Measurements from ENCODE around the gene EGFL8.

The EGFL8 gene

DNA sequence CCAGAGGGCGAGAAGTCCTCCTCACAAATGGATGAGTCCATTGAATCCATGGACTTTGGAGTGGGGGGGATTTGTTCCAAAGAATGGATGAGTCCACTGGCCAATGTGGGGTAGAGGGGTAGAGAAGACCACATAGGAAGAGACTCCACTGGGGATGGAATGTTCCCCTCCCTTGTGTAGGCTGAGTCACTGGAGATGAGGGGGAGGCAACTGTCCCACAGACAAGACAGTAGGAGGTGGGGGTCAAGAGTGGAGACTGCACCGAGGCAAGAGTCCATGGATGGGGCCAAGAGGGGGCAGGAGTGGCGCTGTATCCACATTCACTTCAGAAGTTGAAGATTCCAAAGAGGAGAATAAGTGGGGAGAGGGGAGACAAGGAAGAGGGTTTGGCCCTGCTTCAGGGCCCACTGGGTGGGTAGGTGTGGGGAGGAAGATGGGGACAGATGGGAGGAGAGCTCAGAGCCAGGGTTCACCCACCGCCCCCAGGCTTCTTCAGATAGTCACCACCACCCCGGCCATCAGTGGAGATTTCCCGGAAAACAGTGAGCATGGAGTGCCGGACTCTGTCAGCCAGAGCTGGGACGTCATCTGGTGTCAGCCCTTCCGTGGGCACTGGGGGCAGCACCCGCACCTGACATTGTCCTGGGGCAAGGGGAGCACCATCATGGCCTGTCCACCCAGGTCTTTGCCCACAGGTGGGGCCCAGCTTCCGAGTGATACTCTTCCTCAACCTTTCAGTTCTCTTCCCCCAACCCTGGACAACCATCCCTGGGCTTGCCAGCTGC, 4.6 kb downstream of the EGFL8 start:
- no peak for DNase-seq

DNA sequence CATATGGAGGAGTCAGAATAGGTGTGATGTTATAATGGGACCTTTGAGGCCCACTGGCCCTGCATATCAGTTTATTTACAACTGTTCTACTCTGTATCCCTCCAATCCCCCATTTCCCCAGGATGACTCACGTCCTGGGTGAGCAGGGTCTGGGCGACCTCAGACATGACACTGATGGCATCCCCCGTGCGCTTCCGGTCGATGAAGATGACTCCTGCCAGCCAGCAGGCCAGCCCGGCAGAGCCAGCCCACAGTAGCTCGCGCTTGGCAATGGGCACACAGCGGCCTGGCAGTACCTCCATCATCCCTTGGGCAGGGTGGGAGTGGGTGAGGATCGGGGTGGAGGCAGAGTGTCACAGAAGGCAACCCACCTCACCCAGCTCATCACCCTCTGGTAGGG, 5.9 kb downstream of the EGFL8 start:
- no peak for DNase-seq

DNA sequence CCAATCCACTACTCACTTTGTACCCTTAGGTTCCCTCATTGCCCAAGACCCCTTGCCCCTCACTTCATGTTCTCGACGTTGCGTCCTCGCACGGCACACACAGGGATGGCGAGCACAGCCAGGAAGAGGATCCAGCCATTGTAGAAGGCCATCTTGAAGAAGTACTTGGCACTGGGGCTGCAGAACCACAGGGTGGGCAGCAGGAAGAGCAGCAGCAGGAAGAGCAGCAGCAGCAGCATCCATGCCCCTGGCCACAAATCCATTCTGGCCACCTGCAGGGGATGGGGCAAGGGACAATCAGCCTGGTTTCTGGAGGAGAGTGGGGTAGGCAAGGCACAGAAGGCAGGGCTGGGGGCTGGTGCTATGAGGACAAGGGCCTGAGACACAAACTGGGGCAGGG, 6.8 kb downstream of the EGFL8 start:
- no peak for DNase-seq

DNA sequence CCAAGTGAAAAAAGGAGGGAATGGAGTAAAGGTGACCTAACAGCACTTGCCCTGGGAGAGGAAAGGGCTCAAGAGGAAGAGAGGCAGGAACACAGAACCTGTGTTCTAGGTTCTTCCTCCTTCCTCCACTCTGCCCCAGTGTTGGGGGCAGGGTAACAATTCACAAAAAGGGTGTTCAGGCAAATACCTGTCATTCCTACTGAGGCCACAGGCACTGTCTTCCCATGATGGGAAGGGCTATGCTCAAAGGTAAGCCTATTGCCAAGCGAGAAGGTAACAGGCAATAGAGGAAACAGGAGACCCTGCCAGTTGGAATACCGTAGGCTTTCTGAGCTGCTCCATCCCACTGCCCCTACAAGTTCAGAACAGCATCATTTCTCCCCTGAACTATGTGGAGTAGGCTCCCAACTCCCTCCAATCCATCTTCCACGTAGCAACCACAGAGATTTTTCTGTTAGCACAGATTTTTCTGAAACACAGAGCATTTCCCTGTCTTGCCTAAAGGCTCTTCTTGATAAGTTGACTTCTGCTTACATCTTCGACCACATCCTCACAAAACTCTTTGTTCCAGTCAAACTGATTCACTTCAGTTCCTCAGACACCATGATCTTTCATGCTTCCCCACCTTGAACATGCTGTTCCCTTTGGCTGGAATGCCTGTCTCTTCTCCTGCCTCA, 8.8 kb downstream of the EGFL8 start:
- no peak for DNase-seq

DNA sequence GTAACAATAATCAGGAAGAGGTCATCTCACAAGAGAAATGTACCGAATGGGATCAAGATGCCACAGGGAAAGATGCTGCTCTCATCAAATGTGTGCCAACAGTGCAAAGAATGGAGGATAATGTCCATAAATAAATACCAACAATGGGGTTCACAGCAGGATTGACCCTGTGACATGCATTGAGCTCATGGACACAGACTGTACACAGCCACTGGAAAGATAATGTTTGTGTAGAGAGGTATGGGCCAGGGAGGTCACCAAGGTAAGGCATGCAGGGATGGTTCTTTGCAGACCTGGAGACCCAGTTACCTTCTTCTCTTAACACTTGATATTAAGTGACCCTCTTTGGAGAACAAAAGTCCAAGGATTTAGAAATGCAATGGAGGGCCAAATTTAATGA, 10.0 kb downstream of the EGFL8 start:
- DNase-seq, result no peak

DNA sequence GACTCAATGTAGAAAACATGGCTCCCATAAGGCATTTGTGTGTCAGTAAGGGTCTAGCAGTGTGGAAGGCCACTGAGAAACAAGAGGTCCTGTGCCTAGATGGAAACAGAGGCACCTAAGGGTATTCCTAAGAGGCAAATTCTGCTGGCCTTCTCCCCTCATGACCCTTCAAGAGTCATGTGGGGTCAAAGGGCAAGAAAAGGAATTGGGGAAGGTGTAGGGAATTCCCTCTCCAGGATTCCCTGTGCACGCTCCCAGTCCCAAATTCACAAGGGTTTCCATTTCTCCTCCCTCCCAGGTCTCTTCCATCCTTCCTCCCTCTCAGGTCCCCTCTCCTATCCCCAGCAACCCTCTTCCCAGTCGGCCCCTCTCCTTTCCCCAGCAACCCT, 10.9 kb downstream of the EGFL8 start:
- no peak for DNase-seq

DNA sequence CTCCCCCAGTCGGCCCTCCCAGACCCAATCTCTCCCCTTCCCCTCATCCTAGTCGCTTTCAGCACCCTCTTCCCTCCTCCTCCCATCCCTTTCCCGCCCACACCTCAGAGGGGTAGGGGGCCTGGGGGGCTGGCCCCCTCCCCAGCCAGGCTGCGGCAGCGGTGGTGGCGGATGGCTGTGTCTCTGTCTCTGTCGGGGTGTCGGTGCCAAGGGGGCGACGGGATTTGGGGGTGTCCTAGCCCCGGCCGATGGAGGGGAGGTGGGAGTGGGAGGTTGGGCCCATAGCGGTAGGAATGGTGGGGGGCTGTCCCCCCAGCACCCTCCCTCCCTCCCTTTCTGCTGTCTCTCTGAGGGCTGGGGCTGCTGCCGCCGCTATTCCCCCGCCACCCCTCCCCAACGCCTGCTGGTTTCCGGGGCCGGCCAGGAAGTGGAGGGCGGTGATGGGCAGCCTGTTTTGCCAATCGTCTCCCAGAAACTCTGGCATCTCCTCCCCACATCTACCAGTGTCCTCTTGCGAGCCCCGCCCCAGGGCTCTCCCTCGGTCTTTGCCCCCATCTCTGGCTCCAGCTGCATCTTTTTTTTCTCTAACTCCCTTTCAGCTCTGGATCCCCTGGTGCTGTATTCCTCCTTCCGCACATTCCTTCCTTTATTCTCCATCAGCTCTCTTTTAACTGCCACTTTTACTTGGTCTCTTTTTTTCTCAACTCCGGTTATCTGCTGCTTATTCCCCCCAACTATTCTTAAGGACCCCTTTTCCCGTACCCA, 11.5 kb downstream of the EGFL8 start, which contains the start of gene AGPAT1:
Gene AGPAT1, minus strand, starts transcription at position 374 of the 765 bp plus-strand sequence. CDS start 4,588 bp downstream, outside the sequence.
- peak; percentile 66 for DNase-seq

DNA sequence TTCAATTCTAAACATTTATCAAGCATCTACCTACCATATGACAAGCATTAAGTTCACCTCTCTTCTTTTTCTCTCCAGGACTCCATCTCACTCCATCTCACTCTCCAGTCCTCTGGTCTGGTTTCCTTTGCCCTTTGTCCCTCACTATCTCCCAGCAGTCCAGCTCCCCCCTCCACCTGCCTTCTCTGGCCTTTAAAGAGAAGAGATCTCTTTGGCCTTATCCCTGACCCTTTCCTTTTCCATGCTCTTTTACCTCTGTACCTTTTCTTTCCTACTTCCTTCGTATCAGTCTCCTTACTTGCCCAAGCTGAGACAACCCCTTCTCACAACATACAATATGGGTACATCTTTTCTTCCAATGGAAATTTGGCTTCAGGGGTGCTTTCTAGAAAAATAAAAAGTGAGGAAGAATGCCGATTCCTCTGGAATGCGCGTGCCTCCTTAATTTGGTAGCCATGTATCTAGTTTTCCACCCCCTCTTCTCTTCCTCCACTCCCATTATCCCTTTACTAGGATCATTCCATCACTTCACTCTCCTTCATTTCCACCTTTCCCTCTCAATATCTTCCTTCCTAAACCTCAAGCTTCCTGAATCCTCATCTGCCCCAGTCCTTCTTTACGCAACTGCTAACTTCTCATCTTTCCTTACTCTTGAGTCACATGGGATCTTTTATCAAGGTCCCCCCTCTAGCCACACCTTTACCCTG, 12.2 kb downstream of the EGFL8 start:
- DNase-seq, result no peak

DNA sequence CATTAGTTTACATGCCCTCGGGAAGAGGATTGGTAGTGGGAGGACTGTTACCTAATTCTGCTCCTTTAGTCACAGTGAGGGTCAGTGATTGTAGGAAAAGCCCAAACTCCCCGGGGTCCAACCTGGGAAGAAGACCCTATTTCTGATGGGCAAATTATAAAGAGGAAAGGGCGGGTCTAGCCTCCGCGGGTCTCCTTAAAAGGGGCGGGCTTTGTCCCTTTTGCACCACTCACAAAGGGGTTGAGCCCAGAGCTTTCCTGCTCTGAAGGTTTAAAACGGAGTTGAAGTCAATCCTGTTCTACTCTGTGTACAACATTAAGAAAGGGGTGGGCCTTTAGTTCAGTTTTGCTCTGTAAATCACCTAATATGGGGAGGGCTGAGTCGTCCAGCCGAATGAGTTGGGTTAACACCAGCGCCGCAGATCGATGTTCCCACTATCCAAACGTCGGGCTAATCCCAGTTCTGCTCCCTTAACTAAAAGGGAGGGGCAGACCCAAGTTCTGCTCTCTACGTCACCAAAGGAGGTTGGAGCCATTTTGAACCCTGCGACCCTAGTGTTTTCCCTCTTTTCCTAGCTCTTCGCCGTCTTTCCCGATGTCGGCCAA, 12.9 kb downstream of the EGFL8 start:
- DNase-seq, result no peak

DNA sequence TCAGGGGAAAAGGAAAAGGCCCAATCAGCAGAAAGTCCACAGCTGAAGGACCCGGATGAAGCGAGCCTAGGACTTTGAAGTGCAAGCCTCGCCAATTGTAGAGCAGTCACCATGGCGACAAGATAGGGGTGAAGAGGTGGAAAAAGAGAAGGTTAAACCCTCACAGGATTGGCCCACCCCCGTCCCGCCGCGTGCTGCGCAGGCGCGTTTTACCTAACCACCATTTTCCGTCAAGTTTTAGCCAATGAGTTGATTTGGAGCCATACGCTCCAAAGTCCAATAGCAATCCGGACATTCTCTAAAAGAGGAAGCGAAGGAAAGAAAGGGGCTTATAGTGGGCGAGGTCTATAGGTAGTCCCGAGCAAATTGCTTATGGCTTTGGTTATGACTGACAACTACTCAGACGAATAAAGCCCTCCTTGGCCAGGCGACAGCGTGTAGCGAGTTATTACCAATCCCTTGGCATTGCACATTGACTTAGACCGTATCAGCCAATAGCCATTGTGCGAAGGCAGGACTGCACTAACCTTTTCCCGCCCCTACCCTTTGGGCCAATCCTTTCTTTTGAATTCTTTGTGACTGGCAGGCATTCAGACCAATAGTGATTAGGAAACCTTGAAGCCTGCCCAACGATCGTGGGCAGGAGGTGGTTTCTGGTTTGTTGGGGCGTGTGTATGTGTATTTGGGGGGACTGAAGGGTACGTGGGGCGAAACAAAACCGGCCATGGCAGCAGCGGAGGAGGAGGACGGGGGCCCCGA, 13.6 kb downstream of the EGFL8 start, which contains the start of gene RNF5:
Gene RNF5, plus strand, starts transcription at position 618 of the 759 bp plus-strand sequence. Its CDS starts 107 bp downstream, at position 725.
- DNase-seq, result peak; percentile 79

DNA sequence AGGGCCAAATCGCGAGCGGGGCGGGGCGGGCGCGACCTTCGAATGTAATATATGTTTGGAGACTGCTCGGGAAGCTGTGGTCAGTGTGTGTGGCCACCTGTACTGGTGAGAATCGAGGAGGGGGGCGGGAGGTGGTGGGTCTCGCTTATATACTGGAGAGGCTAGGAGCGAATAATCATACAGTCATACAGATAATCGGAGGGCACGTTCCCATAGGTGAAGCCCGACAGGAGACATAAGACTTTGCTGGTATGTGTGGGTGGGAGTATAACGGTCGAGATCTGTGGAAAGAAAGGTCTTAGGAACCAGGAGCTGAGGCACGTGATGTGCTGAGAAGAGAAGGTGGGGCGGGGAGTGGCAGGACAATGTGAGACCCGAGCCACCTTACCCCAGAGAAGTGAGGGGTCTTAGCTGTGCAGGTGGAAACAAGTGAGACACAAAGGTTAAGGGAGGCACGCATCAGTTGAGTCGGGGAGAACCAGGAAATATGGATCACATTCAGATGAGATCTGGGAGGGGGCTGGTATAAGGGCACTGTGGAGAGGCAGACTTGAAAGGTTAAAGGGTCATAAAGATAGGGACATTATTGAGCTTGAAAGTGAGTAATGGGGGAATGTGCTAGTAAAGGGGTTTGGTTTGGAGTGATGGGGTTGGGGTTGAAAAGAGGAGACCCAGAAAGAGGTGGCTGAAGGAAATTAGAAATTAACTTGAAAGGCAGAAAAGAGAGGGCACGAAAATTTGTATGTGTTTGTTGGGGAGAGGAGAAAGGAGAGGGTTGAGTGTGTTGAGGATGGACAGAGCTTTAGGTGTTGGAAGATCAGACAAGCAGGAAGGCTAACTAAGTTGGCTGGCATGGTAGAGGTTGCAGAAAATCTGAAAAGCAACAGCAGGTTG, 14.4 kb downstream of the EGFL8 start:
- DNase-seq, result no peak

DNA sequence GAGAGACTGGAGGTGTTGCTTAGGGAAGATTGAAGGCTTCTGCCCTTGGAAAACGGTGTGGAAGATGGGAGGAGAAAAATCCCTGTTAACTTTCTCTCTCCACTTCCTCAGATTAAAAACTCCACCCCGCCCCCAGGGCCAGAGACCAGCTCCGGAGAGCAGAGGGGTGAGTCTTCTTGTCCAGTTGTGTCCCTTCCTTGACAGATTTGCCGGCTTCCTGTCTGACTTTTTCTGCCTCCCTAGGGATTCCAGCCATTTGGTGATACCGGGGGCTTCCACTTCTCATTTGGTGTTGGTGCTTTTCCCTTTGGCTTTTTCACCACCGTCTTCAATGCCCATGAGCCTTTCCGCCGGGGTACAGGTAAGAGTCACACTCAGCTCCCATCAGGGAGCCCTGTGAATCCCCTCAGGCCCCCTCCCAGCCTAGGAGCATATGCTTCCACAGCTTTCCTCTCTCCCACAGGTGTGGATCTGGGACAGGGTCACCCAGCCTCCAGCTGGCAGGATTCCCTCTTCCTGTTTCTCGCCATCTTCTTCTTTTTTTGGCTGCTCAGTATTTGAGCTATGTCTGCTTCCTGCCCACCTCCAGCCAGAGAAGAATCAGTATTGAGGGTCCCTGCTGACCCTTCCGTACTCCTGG, 15.5 kb downstream of the EGFL8 start:
- no peak for DNase-seq

DNA sequence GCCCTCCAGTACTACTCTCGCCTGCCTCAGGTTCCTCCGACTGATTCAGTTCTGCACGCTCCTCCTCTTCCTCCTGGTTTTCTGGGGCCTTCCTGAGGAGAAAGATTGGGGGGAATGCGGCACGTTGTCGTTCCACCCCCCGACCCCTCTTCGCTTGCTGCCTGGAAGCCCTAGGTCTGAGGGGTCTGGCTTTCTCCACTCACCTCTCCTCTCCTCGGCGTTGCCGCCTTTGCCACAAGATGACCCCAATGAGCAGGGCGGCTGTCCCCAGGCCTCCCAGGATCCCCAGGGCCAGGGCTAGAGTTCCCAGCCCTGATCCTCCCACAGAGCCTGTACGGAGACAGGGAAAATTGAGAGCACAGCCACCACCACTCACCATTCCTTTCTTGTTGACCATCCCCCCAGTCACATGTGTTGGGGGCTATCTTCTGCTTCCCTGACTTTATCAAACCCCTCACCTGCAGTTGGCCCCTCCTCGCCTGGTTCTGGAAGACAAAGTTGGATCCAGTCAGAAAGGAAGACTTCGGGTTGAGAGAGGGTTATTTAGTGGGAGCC, 16.8 kb downstream of the EGFL8 start:
- no peak for DNase-seq

DNA sequence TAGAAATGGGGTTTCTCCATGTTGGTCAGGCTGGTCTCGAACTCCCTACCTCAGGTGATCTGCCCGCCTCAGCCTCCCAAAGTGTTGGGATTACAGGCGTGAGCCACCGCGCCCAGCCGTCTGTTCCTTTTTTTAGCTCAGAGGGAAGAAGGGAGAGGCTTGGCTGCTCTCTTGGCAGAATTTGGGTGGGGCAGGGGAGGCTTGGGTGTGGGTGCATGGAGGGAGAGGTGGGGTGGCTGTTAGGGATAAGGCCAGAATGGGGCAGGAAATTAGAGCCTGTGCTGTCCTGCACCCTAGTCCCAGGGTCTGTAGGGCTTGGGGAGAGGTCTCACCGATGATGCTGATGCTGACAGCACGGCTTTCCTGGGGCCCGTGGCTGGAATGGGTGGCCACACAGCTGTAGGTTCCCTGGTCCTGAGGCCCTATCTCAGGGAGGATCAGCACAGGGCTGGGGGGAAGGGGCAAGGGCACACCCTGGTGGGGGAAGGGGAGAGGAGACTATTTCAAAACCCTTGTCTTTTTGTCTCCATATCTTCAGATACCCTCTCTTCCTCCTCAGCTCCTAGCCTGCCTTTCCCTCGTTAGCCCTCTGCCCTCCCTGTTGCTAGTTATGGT, 17.6 kb downstream of the EGFL8 start:
- DNase-seq, result no peak

DNA sequence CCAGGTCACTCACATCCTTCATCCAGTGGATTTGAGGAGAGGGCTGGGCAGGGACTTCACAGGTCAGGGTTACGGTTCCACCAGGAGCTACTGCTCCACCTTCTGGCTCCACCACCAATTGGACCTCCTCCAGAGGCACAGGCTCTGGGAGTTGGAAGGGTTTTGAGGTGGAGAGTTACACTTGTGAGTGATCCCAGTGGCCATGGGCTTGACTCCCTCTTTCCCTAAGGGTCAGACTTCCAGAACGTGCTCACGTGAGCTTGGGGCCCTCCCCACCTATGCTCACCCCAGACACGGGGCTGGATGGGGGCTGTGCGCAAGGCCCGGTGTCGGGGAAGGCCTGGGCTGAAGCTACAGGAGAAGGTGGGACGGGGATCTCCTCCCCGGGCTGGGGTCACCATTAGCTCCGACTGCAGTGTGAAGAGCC, 18.2 kb downstream of the EGFL8 start:
- DNase-seq, result no peak

DNA sequence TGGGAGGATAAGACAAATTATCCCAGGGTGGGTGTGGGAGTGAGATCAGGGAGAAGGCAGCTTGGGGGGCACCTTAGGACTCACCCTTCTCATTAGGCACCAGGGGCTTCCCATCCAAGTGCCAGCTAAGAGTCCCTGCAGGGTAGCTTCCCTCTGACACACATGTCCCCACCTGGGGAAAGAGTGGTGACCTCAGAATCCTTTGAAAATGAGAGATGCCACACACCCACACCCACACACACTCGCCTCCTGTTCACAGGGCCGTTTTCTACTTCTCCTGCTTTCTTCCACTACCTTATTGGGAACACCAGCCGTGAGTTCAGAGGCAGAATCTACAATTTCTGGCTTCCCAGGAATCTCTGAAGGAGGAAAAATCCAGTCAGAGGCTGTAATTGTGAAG, 18.6 kb downstream of the EGFL8 start:
- no peak for DNase-seq

DNA sequence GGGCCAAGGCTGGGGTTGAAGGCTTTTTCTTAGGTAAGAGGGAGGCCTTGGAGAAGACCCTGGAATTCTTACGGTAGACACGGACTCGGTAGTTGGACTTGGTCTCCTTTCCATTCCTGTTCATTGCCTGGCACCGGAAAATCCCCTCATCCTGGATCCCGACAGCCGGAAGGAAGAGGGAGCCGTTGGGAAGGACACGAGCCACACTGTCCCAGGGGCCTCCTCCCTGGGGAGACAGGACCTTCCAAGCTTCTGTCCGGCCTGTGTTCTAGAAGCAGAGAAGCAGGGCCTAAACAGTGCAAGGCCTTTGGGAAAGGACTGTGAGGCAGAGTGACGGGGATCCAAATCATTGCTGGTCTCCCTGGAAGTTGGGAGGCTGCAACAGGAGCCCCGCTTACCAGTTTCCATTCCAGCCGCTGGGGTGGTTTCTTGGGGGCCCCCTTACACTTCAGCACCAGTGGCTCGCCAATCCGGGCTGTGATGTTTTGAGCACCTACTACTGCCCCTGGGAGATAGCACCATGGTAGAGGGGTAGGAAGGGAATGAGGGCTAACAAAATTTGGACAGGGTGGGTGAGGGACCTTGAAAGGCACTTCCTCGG, 19.2 kb downstream of the EGFL8 start:
- no peak for DNase-seq

DNA sequence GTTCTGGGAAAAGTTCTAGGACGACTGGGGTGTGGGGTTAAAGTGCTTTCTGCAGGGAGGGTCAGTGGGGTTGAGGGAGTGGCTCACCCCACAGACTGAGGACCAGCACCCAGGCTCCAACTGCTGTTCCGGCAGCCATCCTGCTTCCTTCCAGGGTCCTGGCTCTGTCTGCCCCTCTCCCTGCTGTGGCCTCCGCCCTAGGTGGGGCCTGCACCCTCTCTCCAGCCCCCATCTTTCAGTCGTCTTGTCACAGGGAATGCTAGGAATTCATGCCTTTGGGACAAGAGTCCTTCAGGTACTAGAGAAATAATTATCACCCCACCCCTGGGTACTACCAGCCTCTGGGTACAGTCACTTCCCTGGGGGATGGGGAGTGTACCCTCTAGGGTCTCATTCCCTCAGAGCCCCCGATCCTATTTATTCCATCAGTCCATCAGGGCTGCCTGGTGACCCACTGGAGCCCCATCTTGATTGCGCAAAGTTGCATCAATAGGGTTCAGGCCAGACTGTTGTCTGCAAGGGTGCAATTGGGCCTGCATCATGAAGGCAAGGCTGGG, 19.8 kb downstream of the EGFL8 start, which contains the start of gene AGER:
Gene AGER, minus strand, starts transcription at position 170 of the 557 bp plus-strand sequence. Its CDS starts 31 bp downstream, at position 139.
- DNase-seq, result no peak
